Spleen (tissue), 7 donors: ENCODE measurements around the gene COA3.

Source experiments
- POLR2A ChIP-seq, 3 donors: fragments of 450-650 bp; IDR thresholded peaks; one replicate each; pipeline ENCODE4 v1.5.1; 2017; ENCODE audit warnings: antibody characterized with exemption in 3 of 3, mild to moderate bottlenecking in 1 of 3
- POLR2AphosphoS5 ChIP-seq, 3 donors: sonication (generic); formaldehyde crosslinking; IDR thresholded peaks; one replicate each; pipeline ENCODE4 v1.5.1; 2017; ENCODE audit warnings: antibody characterized with exemption in 3 of 3
- TF ChIP-seq, protein P1 (sequence below), 11 experiments: fragments of 200-600 bp in 7 of 11; fragments of 450-650 bp in 4 of 11; sonication (generic) in 4 of 11; IDR thresholded peaks in 8 of 11; conservative IDR thresholded peaks in 3 of 11; 1 replicate in 7 of 11; 2 replicates in 4 of 11; pipeline versions ENCODE4 v1.4.0 to v1.8.0; 2016 to 2021; ENCODE audit warnings: antibody characterized with exemption in 11 of 11, inconsistent platforms in 4 of 11, mild to moderate bottlenecking in 1 of 11
- donor health status: DM: no; HTN: no; CAD: no; lungs with moderate emphysema.
- donor health status: DM: no; HTN: no; CAD: no.
- donor health status: DM: no; HTN: no; CAD: no.

DNA sequence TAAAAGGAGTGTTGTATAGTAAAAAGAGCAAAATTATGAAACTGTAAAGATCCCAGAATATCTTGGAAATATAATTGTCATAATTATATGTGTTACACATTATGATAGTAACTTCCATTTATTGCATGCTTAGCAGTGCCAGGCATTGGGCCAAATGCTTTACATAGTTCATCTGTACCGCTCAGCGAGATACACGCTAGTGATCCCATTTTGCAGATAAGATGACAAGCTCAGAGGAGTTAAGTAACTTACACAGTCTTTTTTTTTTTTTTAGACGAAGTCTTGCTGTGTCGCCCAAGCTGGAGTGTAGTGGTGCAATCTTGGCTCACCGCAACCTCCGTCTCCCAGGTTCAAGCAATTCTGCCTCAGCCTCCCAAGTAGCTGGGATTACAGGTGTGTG is 46.9 kb downstream of the COA3 start:
- no peak for TF ChIP-seq POLR2A (IDR thresholded peaks at IDR 0.05)
- TF ChIP-seq, protein P1, sequence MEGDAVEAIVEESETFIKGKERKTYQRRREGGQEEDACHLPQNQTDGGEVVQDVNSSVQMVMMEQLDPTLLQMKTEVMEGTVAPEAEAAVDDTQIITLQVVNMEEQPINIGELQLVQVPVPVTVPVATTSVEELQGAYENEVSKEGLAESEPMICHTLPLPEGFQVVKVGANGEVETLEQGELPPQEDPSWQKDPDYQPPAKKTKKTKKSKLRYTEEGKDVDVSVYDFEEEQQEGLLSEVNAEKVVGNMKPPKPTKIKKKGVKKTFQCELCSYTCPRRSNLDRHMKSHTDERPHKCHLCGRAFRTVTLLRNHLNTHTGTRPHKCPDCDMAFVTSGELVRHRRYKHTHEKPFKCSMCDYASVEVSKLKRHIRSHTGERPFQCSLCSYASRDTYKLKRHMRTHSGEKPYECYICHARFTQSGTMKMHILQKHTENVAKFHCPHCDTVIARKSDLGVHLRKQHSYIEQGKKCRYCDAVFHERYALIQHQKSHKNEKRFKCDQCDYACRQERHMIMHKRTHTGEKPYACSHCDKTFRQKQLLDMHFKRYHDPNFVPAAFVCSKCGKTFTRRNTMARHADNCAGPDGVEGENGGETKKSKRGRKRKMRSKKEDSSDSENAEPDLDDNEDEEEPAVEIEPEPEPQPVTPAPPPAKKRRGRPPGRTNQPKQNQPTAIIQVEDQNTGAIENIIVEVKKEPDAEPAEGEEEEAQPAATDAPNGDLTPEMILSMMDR (IDR thresholded peaks at IDR 0.05 in 8 of 11, conservative IDR thresholded peaks at IDR 0.05 in 3 of 11), result no peak
- no peak for TF ChIP-seq POLR2AphosphoS5 (IDR thresholded peaks at IDR 0.05)
